Activated T-cell treated with anti-CD3 and anti-CD28 coated beads for 4 hours (primary cell): ENCODE data around the gene PRX.
"Not testable (repeated sequence)": the region's sequence is repeated elsewhere in the genome, so short reads cannot be mapped to it uniquely, and the experiment has no call there.

Source experiments
- DNase-seq: peaks from one replicate; pipeline ENCODE4 v3.0.0-alpha.2; 2020

Gene PRX

GRCh38 chr19:40389404-40390083 is 23.6 kb downstream of the PRX start:
- DNase-seq: no peak

GRCh38 chr19:40388481-40388880 is 24.7 kb downstream of the PRX start:
- DNase-seq: no peak

- no peak for DNase-seq
Observed at GRCh38 chr19:40387155-40387554, 26.0 kb downstream of the PRX start.

GRCh38 chr19:40383668-40384248 is 29.4 kb downstream of the PRX start:
- no peak for DNase-seq

GRCh38 chr19:40381321-40381720 is 31.9 kb downstream of the PRX start:
- DNase-seq: no peak

- DNase-seq: no peak
Observed at GRCh38 chr19:40380199-40381037, 32.8 kb downstream of the PRX start.

GRCh38 chr19:40379446-40380198 is 33.6 kb downstream of the PRX start:
- DNase-seq: no peak

- no peak for DNase-seq
Observed at GRCh38 chr19:40378509-40378908, 34.7 kb downstream of the PRX start.

- DNase-seq: no peak
Observed at GRCh38 chr19:40377876-40378385, 35.2 kb downstream of the PRX start.

- no peak for DNase-seq
Observed at GRCh38 chr19:40376286-40376862, 36.8 kb downstream of the PRX start.

- no peak for DNase-seq
Observed at GRCh38 chr19:40374084-40374483, 39.1 kb downstream of the PRX start.

GRCh38 chr19:40371802-40372122 is 41.4 kb downstream of the PRX start:
- no peak for DNase-seq

GRCh38 chr19:40370997-40371801 is 42.0 kb downstream of the PRX start:
- no peak for DNase-seq

- DNase-seq: not testable (repeated sequence)
Observed at GRCh38 chr19:40370253-40370652, 42.9 kb downstream of the PRX start.

GRCh38 chr19:40369797-40370196 is 43.4 kb downstream of the PRX start:
- no peak for DNase-seq

GRCh38 chr19:40367577-40368434 is 45.4 kb downstream of the PRX start:
- no peak for DNase-seq

GRCh38 chr19:40366697-40367561 is 46.2 kb downstream of the PRX start:
- no peak for DNase-seq

GRCh38 chr19:40365613-40366401 is 47.4 kb downstream of the PRX start:
- no peak for DNase-seq

- DNase-seq: no peak
Observed at GRCh38 chr19:40365010-40365409, 48.2 kb downstream of the PRX start.
